Esophagus (tissue), 2 donors: ENCODE results near the gene CAMK2D. TPM values are rescaled to one million over a fixed set of nuclear protein-coding genes. Genes with fewer than 3 reads are reported as not detected.

Source experiments
- H3K27ac ChIP-seq, 2 donors: one replicate each; pipeline ENCODE4 v1.5.1; 2013; ENCODE audit warnings: low read depth in 2 of 2, mild to moderate bottlenecking in 2 of 2, inconsistent platforms in 1 of 2, low read length in 1 of 2, moderate library complexity in 1 of 2
- H3K27me3 ChIP-seq, 2 donors: one replicate each; pipeline ENCODE4 v1.6.1; 2013; ENCODE audit warnings: low read length in 2 of 2, control low read depth in 1 of 2, mild to moderate bottlenecking in 1 of 2; ENCODE audit not compliant: insufficient read depth in 2 of 2, control insufficient read depth in 1 of 2
- H3K36me3 ChIP-seq, 2 donors: one replicate each; pipeline ENCODE4 v1.6.1; 2013; ENCODE audit warnings: low read length in 1 of 2; ENCODE audit not compliant: control insufficient read depth in 2 of 2, insufficient read depth in 2 of 2
- H3K4me1 ChIP-seq, 2 donors: one replicate each; pipeline ENCODE4 v1.6.1; 2013; ENCODE audit warnings: low read length in 1 of 2; ENCODE audit not compliant: control insufficient read depth in 2 of 2, insufficient read depth in 2 of 2
- H3K4me3 ChIP-seq, 2 donors: one replicate each; pipeline ENCODE4 v1.5.1; 2013; ENCODE audit warnings: low read length in 2 of 2, mild to moderate bottlenecking in 2 of 2, low read depth in 1 of 2, moderate library complexity in 1 of 2
- H3K9me3 ChIP-seq, 2 donors: one replicate each; pipeline ENCODE4 v1.6.1; 2013; ENCODE audit warnings: mild to moderate bottlenecking in 2 of 2, low read depth in 1 of 2, low read length in 1 of 2, moderate library complexity in 1 of 2; ENCODE audit not compliant: control insufficient read depth in 2 of 2, insufficient read depth in 1 of 2
- WGBS, 2 donors: extraction: QIAGEN DNeasy Blood & Tissue Kit; methylation state at CpG; one replicate each; pipeline ENCODE4 v1.1.7; 2013; 5-methylcytosine and 5-hydroxymethylcytosine counted together
- polyA plus RNA-seq, 2 donors: library from polyadenylated mRNA; stranded (reverse); fragments of 200-250 nt; gene quantifications; one replicate each; pipeline ENCODE4 v1.2.3, GENCODE V29; 2013
- donor health status: healthy with polysubstance abuse.
- donor health status: Bipolar disorder and iron deficiency.

The CAMK2D gene
- polyA plus RNA-seq, 2 donors = 7.5 to 13.4 TPM

GRCh38 chr4:113638562-113638832 is 123.0 kb downstream of the CAMK2D start:
- no peaks in the 10 kb centered on the region for H3K36me3 ChIP-seq
- H3K27me3 ChIP-seq = no peaks in the 10 kb centered on the region
- no peak overlapping the region for H3K27ac ChIP-seq
- H3K4me3 ChIP-seq = no peak overlapping the region
- no peaks in the 10 kb centered on the region for H3K9me3 ChIP-seq
- H3K4me1 ChIP-seq = peaks cover 0 to 2% of the 10 kb centered on the region in 2 donors
- WGBS, 2 donors = 90 to 97% methylated on average over 3 of the region's 3 CpGs

DNA sequence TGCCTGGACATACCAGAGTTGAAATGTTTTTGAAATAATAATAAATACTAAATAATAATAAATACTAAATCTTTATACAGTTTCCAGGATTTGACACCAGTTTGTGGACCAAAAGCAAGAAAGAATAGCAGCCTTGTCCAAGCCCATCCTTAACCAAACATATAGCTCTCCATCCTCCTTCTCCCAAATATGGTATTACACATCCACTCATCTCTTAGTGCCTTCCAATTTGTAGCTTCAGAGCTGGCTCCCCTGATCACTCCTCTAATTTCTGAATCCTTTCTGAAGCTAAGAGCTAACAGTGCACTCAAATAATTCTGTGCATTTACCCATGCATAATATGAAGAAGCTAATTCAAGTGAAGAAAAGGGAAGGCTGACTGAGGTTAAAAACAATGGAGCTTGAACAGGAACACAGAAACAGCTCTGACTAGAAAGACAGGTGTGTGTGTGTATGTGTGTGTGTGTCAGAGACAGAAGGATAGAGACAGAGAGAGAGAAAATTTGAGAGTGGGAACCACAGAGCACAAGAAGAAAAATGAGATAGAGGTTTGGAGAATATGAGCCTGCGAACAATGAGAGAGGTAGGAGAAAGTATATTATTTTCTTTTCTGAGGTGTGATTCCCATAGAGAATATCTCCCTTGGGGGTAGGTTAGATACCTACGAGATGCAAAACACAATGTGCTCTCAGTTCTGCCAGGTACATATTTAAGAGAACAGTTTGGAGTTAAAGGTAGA is 123.5 kb downstream of the CAMK2D start:
- no peak overlapping the region for H3K4me3 ChIP-seq

GRCh38 chr4:113637363-113637762 is 124.2 kb downstream of the CAMK2D start:
- H3K27ac ChIP-seq = no peak overlapping the region
- WGBS, 2 donors = 0% methylated on average over 1 of the region's 1 CpG
- H3K36me3 ChIP-seq = no peaks in the 10 kb centered on the region
- H3K4me1 ChIP-seq = peaks cover 0 to 2% of the 10 kb centered on the region in 2 donors
- H3K27me3 ChIP-seq = no peaks in the 10 kb centered on the region
- no peaks in the 10 kb centered on the region for H3K9me3 ChIP-seq
- H3K4me3 ChIP-seq = no peak overlapping the region

More for the DNA sequence above, 123.5 kb downstream of the CAMK2D start:
- Histone ChIP-seq H3K36me3 (no peaks in the 10 kb centered on the region), H3K9me3 (no peaks in the 10 kb centered on the region), H3K27ac (no peak overlapping the region), H3K27me3 (no peaks in the 10 kb centered on the region), H3K4me1 (peaks cover 0 to 2% of the 10 kb centered on the region in 2 donors)
- 83 to 92% methylated on average over 2 of the region's 2 CpGs for WGBS, 2 donors

GRCh38 chr4:113636877-113637276 is 124.7 kb downstream of the CAMK2D start:
- no peaks in the 10 kb centered on the region for H3K27me3 ChIP-seq
- no peaks in the 10 kb centered on the region for H3K36me3 ChIP-seq
- no peak overlapping the region for H3K27ac ChIP-seq
- peaks cover 0 to 2% of the 10 kb centered on the region in 2 donors for H3K4me1 ChIP-seq
- no peaks in the 10 kb centered on the region for H3K9me3 ChIP-seq
- H3K4me3 ChIP-seq = no peak overlapping the region

DNA sequence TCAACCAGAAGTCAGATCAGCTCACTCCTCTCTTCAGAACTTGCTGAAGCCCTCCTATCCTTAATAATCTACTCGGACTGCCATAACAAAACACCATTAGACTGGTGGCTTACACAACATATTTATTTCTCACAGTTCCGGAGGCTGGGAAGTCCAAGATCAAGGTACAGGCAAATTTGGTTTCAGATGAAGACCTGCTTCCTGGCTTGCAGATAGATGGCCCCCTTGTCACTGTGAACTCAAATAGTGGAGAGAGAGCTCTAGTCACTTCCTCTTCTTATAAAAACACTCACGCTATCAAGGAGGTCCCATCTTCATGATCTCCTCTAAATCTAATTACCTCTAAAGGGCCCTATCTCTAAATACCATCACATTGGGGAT is 125.1 kb downstream of the CAMK2D start:
- Histone ChIP-seq H3K4me1 (peaks cover 0 to 2% of the 10 kb centered on the region in 2 donors), H3K27me3 (no peaks in the 10 kb centered on the region), H3K27ac (no peak overlapping the region), H3K4me3 (no peak overlapping the region), H3K36me3 (no peaks in the 10 kb centered on the region), H3K9me3 (no peaks in the 10 kb centered on the region)
- WGBS, 2 donors = 75 to 90% methylated on average over 3 of the region's 3 CpGs

GRCh38 chr4:113635739-113636437 is 125.7 kb downstream of the CAMK2D start:
- Histone ChIP-seq H3K4me3 (no peak overlapping the region), H3K4me1 (peaks cover 0 to 2% of the 10 kb centered on the region in 2 donors), H3K36me3 (no peaks in the 10 kb centered on the region), H3K9me3 (no peaks in the 10 kb centered on the region), H3K27ac (no peak overlapping the region), H3K27me3 (no peaks in the 10 kb centered on the region)
- WGBS, 2 donors = 88 to 90% methylated on average over 3 of the region's 3 CpGs

DNA sequence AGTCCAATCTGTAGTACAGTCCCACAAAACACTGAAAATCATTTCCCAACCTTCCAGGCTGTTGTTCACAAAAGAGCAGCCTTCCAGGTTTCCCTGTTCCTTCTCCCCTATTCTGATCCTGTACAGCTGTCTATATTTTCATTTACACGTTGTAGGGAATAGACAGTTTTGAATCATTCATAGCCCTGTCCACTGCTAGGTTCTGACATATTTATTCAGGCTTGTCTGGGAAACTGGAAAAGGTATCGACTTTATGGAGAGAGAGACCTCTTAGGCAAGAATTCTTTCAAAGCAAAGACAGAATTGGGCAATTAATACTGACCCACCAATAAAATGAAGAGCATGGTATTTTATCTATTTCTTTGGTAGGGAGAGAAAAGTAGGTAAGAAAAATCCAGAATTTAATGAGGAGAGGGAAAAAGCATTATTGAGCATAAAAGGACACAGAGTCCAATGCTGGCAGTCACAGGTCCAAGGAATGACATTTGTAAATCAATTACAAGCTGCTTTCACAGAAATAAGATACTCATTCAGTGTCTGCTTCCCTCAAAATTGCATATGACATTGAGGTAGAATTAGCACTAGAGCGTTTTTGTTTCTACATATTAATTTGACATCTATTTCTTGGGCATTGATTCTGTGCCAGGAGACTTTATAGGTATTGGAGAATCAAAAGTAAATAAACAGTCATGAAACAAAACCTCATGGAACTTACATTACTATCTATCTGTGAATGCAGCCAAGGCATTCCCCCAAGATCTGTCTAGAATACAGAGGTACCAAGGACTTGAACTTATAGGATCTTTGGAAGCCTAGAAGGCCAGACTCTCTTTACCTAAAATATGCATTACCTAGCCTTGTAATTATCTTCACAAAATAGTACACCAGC is 127.2 kb downstream of the CAMK2D start:
- no peaks in the 10 kb centered on the region for H3K27me3 ChIP-seq
- no peak overlapping the region for H3K4me3 ChIP-seq
- no peak overlapping the region for H3K27ac ChIP-seq
- H3K9me3 ChIP-seq = no peaks in the 10 kb centered on the region
- peaks cover 0 to 2% of the 10 kb centered on the region in 2 donors for H3K4me1 ChIP-seq
- WGBS, 2 donors = 62 to 76% methylated on average over 3 of the region's 3 CpGs
- no peaks in the 10 kb centered on the region for H3K36me3 ChIP-seq

GRCh38 chr4:113633467-113633866 is 128.1 kb downstream of the CAMK2D start:
- Histone ChIP-seq H3K27ac (no peak overlapping the region), H3K36me3 (no peaks in the 10 kb centered on the region), H3K4me3 (no peak overlapping the region), H3K4me1 (peaks cover 0 to 2% of the 10 kb centered on the region in 2 donors), H3K27me3 (no peaks in the 10 kb centered on the region), H3K9me3 (no peaks in the 10 kb centered on the region)

- H3K9me3 ChIP-seq = no peaks in the 10 kb centered on the region
- no peak overlapping the region for H3K4me3 ChIP-seq
- 63 to 65% methylated on average over 1 of the region's 1 CpG for WGBS, 2 donors
- H3K36me3 ChIP-seq = no peaks in the 10 kb centered on the region
- H3K4me1 ChIP-seq = no peaks in the 10 kb centered on the region
- H3K27ac ChIP-seq = no peak overlapping the region
- H3K27me3 ChIP-seq = no peaks in the 10 kb centered on the region
Measured at GRCh38 chr4:113628711-113629110, 132.8 kb downstream of the CAMK2D start.
